Measurements from ENCODE around the gene KDM5A. TPM values are rescaled to one million over a fixed set of nuclear protein-coding genes. Genes with fewer than 3 reads are reported as not detected.

The KDM5A gene
- total and polyA plus RNA-seq, 2 experiments from 2014 or later = 47.1 to 48.3 TPM

DNA sequence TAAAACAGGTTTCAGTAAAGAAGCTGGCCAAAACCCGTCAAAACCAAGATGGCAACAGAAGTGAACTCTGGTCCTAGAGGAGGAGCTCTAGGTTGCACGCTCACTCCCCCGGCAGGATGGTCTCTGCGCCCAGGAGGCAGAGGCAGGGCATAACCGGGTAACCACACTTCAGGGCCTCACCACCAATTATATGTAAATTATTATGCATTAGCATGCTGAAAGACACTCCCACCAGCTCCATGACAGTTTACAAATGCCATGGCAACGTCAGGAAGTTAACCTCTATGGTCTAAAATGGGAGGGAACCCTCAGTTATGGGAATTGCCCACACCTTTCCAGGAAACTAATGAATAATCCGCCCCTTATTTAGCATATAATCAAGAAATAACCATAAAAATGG is 155.1 kb downstream of the KDM5A start (continued):
- no peak for TF ChIP-seq ZNF114 (CRISPR knock-in tag; IDR thresholded peaks at IDR 0.05)
- TF ChIP-seq CREB1 (CRISPR knock-in tag; IDR thresholded peaks at IDR 0.05; ENCODE audit: low read depth) = no peak
- no peak for TF ChIP-seq JUNB (IDR thresholded peaks at IDR 0.05; ENCODE audit: unreplicated experiment)

DNA sequence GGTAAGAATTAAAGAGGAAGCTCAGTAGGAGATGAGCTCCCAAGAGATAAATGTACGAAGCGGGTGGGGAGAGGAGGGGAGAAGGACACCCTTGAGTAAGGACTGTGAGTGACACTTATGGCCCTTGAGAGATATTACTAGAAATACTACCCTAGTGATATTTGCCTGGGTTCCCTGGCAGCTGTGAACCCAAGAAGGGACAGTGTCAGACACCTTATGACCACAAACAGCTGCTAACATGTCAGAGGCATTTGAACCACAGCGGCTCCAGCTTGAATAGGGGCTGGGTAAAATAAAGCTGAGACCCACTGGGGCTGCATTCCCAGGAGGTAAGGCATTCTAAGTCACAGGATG is 155.5 kb downstream of the KDM5A start:
- Mint-ChIP-seq H3K4me1 (peaks cover 27% of the 10 kb centered on the region), H3K9me3 (peaks cover 27% of the 10 kb centered on the region), H3K27ac (no peak overlapping the region), H3K27me3 (ENCODE audit: insufficient read depth, low read depth, poor library complexity) (peaks cover 15% of the 10 kb centered on the region), H3K36me3 (ENCODE audit: low read depth) (peaks cover 13% of the 10 kb centered on the region), H3K4me3 (no peak overlapping the region)
- no peak overlapping the region for H2AFZ ChIP-seq
- H3K27me3 ChIP-seq (ENCODE audit: insufficient read depth) = no peaks in the 10 kb centered on the region
- H3K9me2 ChIP-seq (ENCODE audit: insufficient read depth) = no peaks in the 10 kb centered on the region
- H3K4me1 ChIP-seq (ENCODE audit: insufficient read depth) = peaks cover 13% of the 10 kb centered on the region; the same call in 1 of the 2 replicates
- no peaks in the 10 kb centered on the region for H4K20me1 ChIP-seq (replicated peaks; ENCODE audit: insufficient read depth)
- no peak for ATAC-seq
- TF ChIP-seq ZNF331 (CRISPR knock-in tag; IDR thresholded peaks at IDR 0.05; ENCODE audit: low read depth) (no peak), JUNB (IDR thresholded peaks at IDR 0.05; ENCODE audit: unreplicated experiment) (no peak), STAT1 (IDR thresholded peaks at IDR 0.05; ENCODE audit: unreplicated experiment) (no peak), ZNF114 (CRISPR knock-in tag; IDR thresholded peaks at IDR 0.05) (no peak), POLR2AphosphoS5 (IDR thresholded peaks at IDR 0.05; ENCODE audit: low read depth) (no peak), EZH2phosphoT487 (IDR thresholded peaks at IDR 0.05; ENCODE audit: unreplicated experiment) (no peak), CREB1 (CRISPR knock-in tag; IDR thresholded peaks at IDR 0.05; ENCODE audit: low read depth) (no peak), NANOG (IDR thresholded peaks at IDR 0.05; ENCODE audit: borderline replicate concordance) (no peak), EZH2 (IDR thresholded peaks at IDR 0.05; ENCODE audit: low read depth, unreplicated experiment) (no peak)
- TF ChIP-seq, protein P1, sequence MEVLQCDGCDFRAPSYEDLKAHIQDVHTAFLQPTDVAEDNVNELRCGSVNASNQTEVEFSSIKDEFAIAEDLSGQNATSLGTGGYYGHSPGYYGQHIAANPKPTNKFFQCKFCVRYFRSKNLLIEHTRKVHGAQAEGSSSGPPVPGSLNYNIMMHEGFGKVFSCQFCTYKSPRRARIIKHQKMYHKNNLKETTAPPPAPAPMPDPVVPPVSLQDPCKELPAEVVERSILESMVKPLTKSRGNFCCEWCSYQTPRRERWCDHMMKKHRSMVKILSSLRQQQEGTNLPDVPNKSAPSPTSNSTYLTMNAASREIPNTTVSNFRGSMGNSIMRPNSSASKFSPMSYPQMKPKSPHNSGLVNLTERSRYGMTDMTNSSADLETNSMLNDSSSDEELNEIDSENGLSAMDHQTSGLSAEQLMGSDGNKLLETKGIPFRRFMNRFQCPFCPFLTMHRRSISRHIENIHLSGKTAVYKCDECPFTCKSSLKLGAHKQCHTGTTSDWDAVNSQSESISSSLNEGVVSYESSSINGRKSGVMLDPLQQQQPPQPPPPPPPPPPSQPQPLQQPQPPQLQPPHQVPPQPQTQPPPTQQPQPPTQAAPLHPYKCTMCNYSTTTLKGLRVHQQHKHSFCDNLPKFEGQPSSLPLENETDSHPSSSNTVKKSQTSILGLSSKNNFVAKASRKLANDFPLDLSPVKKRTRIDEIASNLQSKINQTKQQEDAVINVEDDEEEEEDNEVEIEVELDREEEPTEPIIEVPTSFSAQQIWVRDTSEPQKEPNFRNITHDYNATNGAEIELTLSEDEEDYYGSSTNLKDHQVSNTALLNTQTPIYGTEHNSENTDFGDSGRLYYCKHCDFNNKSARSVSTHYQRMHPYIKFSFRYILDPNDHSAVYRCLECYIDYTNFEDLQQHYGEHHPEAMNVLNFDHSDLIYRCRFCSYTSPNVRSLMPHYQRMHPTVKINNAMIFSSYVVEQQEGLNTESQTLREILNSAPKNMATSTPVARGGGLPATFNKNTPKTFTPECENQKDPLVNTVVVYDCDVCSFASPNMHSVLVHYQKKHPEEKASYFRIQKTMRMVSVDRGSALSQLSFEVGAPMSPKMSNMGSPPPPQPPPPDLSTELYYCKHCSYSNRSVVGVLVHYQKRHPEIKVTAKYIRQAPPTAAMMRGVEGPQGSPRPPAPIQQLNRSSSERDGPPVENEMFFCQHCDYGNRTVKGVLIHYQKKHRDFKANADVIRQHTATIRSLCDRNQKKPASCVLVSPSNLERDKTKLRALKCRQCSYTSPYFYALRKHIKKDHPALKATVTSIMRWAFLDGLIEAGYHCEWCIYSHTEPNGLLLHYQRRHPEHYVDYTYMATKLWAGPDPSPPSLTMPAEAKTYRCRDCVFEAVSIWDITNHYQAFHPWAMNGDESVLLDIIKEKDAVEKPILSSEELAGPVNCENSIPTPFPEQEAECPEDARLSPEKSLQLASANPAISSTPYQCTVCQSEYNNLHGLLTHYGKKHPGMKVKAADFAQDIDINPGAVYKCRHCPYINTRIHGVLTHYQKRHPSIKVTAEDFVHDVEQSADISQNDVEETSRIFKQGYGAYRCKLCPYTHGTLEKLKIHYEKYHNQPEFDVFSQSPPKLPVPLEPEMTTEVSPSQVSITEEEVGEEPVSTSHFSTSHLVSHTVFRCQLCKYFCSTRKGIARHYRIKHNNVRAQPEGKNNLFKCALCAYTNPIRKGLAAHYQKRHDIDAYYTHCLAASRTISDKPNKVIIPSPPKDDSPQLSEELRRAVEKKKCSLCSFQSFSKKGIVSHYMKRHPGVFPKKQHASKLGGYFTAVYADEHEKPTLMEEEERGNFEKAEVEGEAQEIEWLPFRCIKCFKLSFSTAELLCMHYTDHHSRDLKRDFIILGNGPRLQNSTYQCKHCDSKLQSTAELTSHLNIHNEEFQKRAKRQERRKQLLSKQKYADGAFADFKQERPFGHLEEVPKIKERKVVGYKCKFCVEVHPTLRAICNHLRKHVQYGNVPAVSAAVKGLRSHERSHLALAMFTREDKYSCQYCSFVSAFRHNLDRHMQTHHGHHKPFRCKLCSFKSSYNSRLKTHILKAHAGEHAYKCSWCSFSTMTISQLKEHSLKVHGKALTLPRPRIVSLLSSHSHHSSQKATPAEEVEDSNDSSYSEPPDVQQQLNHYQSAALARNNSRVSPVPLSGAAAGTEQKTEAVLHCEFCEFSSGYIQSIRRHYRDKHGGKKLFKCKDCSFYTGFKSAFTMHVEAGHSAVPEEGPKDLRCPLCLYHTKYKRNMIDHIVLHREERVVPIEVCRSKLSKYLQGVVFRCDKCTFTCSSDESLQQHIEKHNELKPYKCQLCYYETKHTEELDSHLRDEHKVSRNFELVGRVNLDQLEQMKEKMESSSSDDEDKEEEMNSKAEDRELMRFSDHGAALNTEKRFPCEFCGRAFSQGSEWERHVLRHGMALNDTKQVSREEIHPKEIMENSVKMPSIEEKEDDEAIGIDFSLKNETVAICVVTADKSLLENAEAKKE (CRISPR knock-in tag; IDR thresholded peaks at IDR 0.05) = no peak
- TF ChIP-seq, protein P2, sequence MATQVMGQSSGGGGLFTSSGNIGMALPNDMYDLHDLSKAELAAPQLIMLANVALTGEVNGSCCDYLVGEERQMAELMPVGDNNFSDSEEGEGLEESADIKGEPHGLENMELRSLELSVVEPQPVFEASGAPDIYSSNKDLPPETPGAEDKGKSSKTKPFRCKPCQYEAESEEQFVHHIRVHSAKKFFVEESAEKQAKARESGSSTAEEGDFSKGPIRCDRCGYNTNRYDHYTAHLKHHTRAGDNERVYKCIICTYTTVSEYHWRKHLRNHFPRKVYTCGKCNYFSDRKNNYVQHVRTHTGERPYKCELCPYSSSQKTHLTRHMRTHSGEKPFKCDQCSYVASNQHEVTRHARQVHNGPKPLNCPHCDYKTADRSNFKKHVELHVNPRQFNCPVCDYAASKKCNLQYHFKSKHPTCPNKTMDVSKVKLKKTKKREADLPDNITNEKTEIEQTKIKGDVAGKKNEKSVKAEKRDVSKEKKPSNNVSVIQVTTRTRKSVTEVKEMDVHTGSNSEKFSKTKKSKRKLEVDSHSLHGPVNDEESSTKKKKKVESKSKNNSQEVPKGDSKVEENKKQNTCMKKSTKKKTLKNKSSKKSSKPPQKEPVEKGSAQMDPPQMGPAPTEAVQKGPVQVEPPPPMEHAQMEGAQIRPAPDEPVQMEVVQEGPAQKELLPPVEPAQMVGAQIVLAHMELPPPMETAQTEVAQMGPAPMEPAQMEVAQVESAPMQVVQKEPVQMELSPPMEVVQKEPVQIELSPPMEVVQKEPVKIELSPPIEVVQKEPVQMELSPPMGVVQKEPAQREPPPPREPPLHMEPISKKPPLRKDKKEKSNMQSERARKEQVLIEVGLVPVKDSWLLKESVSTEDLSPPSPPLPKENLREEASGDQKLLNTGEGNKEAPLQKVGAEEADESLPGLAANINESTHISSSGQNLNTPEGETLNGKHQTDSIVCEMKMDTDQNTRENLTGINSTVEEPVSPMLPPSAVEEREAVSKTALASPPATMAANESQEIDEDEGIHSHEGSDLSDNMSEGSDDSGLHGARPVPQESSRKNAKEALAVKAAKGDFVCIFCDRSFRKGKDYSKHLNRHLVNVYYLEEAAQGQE (IDR thresholded peaks at IDR 0.05; ENCODE audit: unreplicated experiment) = no peak
- TF ChIP-seq, protein P3, sequence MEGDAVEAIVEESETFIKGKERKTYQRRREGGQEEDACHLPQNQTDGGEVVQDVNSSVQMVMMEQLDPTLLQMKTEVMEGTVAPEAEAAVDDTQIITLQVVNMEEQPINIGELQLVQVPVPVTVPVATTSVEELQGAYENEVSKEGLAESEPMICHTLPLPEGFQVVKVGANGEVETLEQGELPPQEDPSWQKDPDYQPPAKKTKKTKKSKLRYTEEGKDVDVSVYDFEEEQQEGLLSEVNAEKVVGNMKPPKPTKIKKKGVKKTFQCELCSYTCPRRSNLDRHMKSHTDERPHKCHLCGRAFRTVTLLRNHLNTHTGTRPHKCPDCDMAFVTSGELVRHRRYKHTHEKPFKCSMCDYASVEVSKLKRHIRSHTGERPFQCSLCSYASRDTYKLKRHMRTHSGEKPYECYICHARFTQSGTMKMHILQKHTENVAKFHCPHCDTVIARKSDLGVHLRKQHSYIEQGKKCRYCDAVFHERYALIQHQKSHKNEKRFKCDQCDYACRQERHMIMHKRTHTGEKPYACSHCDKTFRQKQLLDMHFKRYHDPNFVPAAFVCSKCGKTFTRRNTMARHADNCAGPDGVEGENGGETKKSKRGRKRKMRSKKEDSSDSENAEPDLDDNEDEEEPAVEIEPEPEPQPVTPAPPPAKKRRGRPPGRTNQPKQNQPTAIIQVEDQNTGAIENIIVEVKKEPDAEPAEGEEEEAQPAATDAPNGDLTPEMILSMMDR (conservative IDR thresholded peaks at IDR 0.05; ENCODE audit: low read depth in 2 of 2) = no peak
- TF ChIP-seq, protein P4, sequence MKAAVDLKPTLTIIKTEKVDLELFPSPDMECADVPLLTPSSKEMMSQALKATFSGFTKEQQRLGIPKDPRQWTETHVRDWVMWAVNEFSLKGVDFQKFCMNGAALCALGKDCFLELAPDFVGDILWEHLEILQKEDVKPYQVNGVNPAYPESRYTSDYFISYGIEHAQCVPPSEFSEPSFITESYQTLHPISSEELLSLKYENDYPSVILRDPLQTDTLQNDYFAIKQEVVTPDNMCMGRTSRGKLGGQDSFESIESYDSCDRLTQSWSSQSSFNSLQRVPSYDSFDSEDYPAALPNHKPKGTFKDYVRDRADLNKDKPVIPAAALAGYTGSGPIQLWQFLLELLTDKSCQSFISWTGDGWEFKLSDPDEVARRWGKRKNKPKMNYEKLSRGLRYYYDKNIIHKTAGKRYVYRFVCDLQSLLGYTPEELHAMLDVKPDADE (IDR thresholded peaks at IDR 0.05) = no peak
- no peak overlapping the region for H3K4me2 ChIP-seq
- H3K4me3 ChIP-seq = no peak overlapping the region
- H3K27ac ChIP-seq (ENCODE audit: low read depth) = no peak overlapping the region
- no peak for DNase-seq (ENCODE audit: low spot score)
- H3K79me2 ChIP-seq (replicated peaks; ENCODE audit: insufficient read depth) = no peaks in the 10 kb centered on the region
- no peaks in the 10 kb centered on the region for H3K36me3 ChIP-seq (ENCODE audit: insufficient read depth)
- no peaks in the 10 kb centered on the region for H3F3A ChIP-seq (replicated peaks; ENCODE audit: low read depth)
